Neural progenitor cell (in vitro differentiated cells): ENCODE measurements around the gene CDH13. TPM values are rescaled to one million over a fixed set of nuclear protein-coding genes. Genes with fewer than 3 reads are reported as not detected.

ENCODE experiments used
- DNase-seq: peaks from one replicate; pipeline ENCODE4 v3.0.0-alpha.2; 2016; ENCODE audit warnings: low spot score
- H2AFZ ChIP-seq: fragments of 200-600 bp; sonication (generic); replicated peaks from 2 replicates; pipeline ENCODE4 v1.6.1; 2016; ENCODE audit warnings: antibody characterized with exemption
- H3F3A ChIP-seq: fragments of 200-600 bp; sonication (generic); 2 replicates; pipeline ENCODE4 v1.6.1; 2016; ENCODE audit warnings: antibody characterized with exemption, low read depth
- H3K27ac ChIP-seq: fragments of 200-600 bp; sonication (generic); 2 replicates; pipeline ENCODE4 v1.5.1; 2016; ENCODE audit warnings: mild to moderate bottlenecking
- H3K27me3 ChIP-seq: fragments of 200-600 bp; sonication (generic); 2 replicates; pipeline ENCODE4 v1.6.1; 2016; ENCODE audit warnings: mild to moderate bottlenecking, moderate library complexity
- H3K36me3 ChIP-seq: fragments of 200-600 bp; sonication (generic); 2 replicates; pipeline ENCODE4 v1.5.1; 2016
- H3K4me1 ChIP-seq: fragments of 200-600 bp; sonication (generic); 2 replicates; pipeline ENCODE4 v1.6.1; 2016; ENCODE audit warnings: mixed run types
- H3K4me2 ChIP-seq: fragments of 200-600 bp; sonication (generic); 2 replicates; pipeline ENCODE4 v1.6.1; 2016
- H3K4me3 ChIP-seq: fragments of 200-600 bp; sonication (generic); 2 replicates; pipeline ENCODE4 v1.5.1; 2016
- H3K79me2 ChIP-seq: fragments of 200-600 bp; sonication (generic); 2 replicates; pipeline ENCODE4 v1.6.1; 2016; ENCODE audit warnings: low read depth
- H3K9ac ChIP-seq: fragments of 200-600 bp; sonication (generic); 2 replicates; pipeline ENCODE4 v1.6.1; 2016
- H3K9me3 ChIP-seq: fragments of 200-600 bp; sonication (generic); 2 replicates; pipeline ENCODE4 v1.5.1; 2016; ENCODE audit warnings: low read depth
- H4K20me1 ChIP-seq: fragments of 200-600 bp; sonication (generic); 2 replicates; pipeline ENCODE4 v1.6.1; 2016; ENCODE audit warnings: low read depth
- H3K27ac Mint-ChIP-seq: 3 replicates; pipeline ENCODE4 v1.8.0; 2021; ENCODE audit warnings: mixed read lengths
- H3K27me3 Mint-ChIP-seq: 2 replicates; pipeline ENCODE4 v1.8.0; 2022; ENCODE audit warnings: low read depth, mild to moderate bottlenecking, inconsistent platforms, moderate library complexity, mixed read lengths; ENCODE audit not compliant: insufficient read depth
- H3K36me3 Mint-ChIP-seq: 3 replicates; pipeline ENCODE4 v1.8.0; 2021; ENCODE audit warnings: mixed read lengths
- H3K4me1 Mint-ChIP-seq: 3 replicates; pipeline ENCODE4 v1.8.0; 2021; ENCODE audit warnings: mixed read lengths
- H3K4me3 Mint-ChIP-seq: 3 replicates; pipeline ENCODE4 v1.8.0; 2021; ENCODE audit warnings: mild to moderate bottlenecking, moderate library complexity, mixed read lengths
- H3K9me3 Mint-ChIP-seq: 3 replicates; pipeline ENCODE4 v1.8.0; 2020; ENCODE audit warnings: mixed read lengths
- CTCF ChIP-seq: fragments of 200-600 bp; sonication (generic); IDR thresholded peaks from 2 replicates; pipeline ENCODE4 v1.5.1; 2017; ENCODE audit warnings: antibody characterized with exemption, mild to moderate bottlenecking
- EZH2 ChIP-seq: fragments of 200-600 bp; sonication (generic); IDR thresholded peaks from 2 replicates; pipeline ENCODE4 v1.6.1; 2017; ENCODE audit warnings: antibody characterized with exemption, mild to moderate bottlenecking, moderate library complexity
- EZH2phosphoT487 ChIP-seq: fragments of 200-600 bp; sonication (generic); IDR thresholded peaks from 2 replicates; pipeline ENCODE4 v1.6.1; 2017; ENCODE audit warnings: antibody characterized with exemption
- total RNA-seq: library from RNA; depleted of rRNA; stranded (reverse); fragments of >200 nt; gene quantifications from 2 replicates; pipeline ENCODE4 v1.2.3, GENCODE V29; 2015; ENCODE audit warnings: low replicate concordance

The CDH13 gene
- total RNA-seq, 1 donor from 2014 or later: 3.0 TPM

- Mint-ChIP-seq H3K4me1 (no peaks in the 10 kb centered on the region), H3K27ac (no peak overlapping the region), H3K9me3 (no peaks in the 10 kb centered on the region), H3K36me3 (no peaks in the 10 kb centered on the region), H3K27me3 (peaks cover 2% of the 10 kb centered on the region), H3K4me3 (no peak overlapping the region)
- H2AFZ ChIP-seq: no peak overlapping the region
- no peaks in the 10 kb centered on the region for H4K20me1 ChIP-seq
- no peak for DNase-seq
- no peak overlapping the region for H3K4me3 ChIP-seq
- TF ChIP-seq EZH2 (no peak), CTCF (no peak)
- no peak overlapping the region for H3K9ac ChIP-seq
- no peaks in the 10 kb centered on the region for H3K36me3 ChIP-seq
- H3K79me2 ChIP-seq: no peaks in the 10 kb centered on the region
- no peaks in the 10 kb centered on the region for H3K27me3 ChIP-seq
- H3K4me2 ChIP-seq: no peak overlapping the region
- H3F3A ChIP-seq: no peaks in the 10 kb centered on the region
- no peaks in the 10 kb centered on the region for H3K4me1 ChIP-seq
- no peak overlapping the region for H3K27ac ChIP-seq
- no peaks in the 10 kb centered on the region for H3K9me3 ChIP-seq
These were observed 42.1 kb upstream of the CDH13 start for GRCh38 chr16:82584553-82585152.

- no peak overlapping the region for H3K9ac ChIP-seq
- no peaks in the 10 kb centered on the region for H3K4me1 ChIP-seq
- no peaks in the 10 kb centered on the region for H3F3A ChIP-seq
- H3K27ac Mint-ChIP-seq: no peak overlapping the region
- H3K27me3 Mint-ChIP-seq: peaks cover 2% of the 10 kb centered on the region
- H3K27ac ChIP-seq: no peak overlapping the region
- no peaks in the 10 kb centered on the region for H3K9me3 ChIP-seq
- no peak overlapping the region for H3K4me3 Mint-ChIP-seq
- no peaks in the 10 kb centered on the region for H3K36me3 Mint-ChIP-seq
- no peaks in the 10 kb centered on the region for H4K20me1 ChIP-seq
- H3K27me3 ChIP-seq: no peaks in the 10 kb centered on the region
- H2AFZ ChIP-seq: no peak overlapping the region
- no peaks in the 10 kb centered on the region for H3K9me3 Mint-ChIP-seq
- no peak overlapping the region for H3K4me2 ChIP-seq
- H3K79me2 ChIP-seq: no peaks in the 10 kb centered on the region
- H3K36me3 ChIP-seq: no peaks in the 10 kb centered on the region
- DNase-seq: no peak
- no peak overlapping the region for H3K4me3 ChIP-seq
- TF ChIP-seq EZH2: no peak
- no peak for TF ChIP-seq EZH2phosphoT487
- TF ChIP-seq CTCF: no peak
- H3K4me1 Mint-ChIP-seq: no peaks in the 10 kb centered on the region
These were observed 41.1 kb upstream of the CDH13 start for GRCh38 chr16:82585675-82586074.

- Histone ChIP-seq H3K4me1 (no peaks in the 10 kb centered on the region), H3K4me3 (no peak overlapping the region), H3K79me2 (no peaks in the 10 kb centered on the region), H4K20me1 (no peaks in the 10 kb centered on the region), H3K9me3 (no peaks in the 10 kb centered on the region), H3K27ac (no peak overlapping the region), H3K36me3 (no peaks in the 10 kb centered on the region), H3K27me3 (no peaks in the 10 kb centered on the region), H2AFZ (no peak overlapping the region), H3F3A (no peaks in the 10 kb centered on the region), H3K4me2 (no peak overlapping the region), H3K9ac (no peak overlapping the region)
- Mint-ChIP-seq H3K4me3 (no peak overlapping the region), H3K9me3 (no peaks in the 10 kb centered on the region), H3K4me1 (no peaks in the 10 kb centered on the region), H3K27ac (no peak overlapping the region), H3K36me3 (no peaks in the 10 kb centered on the region), H3K27me3 (peaks cover 2% of the 10 kb centered on the region)
- DNase-seq: no peak
- TF ChIP-seq EZH2 (no peak), EZH2phosphoT487 (no peak), CTCF (no peak)
These were observed 40.6 kb upstream of the CDH13 start for GRCh38 chr16:82586130-82586529.
